TTC549 (cell line): ENCODE results near the gene KANK4.
"Not testable (repeated sequence)": the region's sequence is repeated elsewhere in the genome, so short reads cannot be mapped to it uniquely, and the experiment has no call there.

ENCODE experiments used
- FAIRE-seq: peaks from 2 replicates; lab custom pipeline; 2012; peaks lifted over from hg19 to GRCh38; lab: Jason Lieb, UNC

KANK4 gene

DNA sequence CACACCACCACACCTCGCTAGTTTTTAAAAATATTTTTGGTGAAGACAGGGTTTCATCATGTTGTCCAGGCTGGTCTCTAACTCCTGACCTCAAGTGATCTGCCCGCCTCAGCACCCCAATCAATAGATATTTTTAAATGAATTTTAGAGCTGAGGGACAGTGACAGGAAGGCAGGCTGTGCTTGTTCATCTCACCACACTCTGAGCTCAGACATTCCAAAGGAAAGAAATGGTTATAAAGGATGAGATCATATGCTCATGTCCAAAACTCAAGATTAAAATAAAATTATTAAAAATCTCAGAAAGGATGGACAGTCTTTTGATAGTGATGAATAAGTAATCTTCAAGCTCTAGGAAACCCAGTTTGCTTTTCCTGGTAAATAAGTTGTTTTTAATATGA lies 83.7 kb downstream of the KANK4 start:
- no peak for FAIRE-seq

GRCh38 chr1:62234688-62235087 lies 84.5 kb downstream of the KANK4 start:
- no peak for FAIRE-seq

GRCh38 chr1:62233926-62234450 lies 85.2 kb downstream of the KANK4 start:
- FAIRE-seq: no peak

GRCh38 chr1:62232871-62233278 lies 86.4 kb downstream of the KANK4 start:
- FAIRE-seq: no peak

DNA sequence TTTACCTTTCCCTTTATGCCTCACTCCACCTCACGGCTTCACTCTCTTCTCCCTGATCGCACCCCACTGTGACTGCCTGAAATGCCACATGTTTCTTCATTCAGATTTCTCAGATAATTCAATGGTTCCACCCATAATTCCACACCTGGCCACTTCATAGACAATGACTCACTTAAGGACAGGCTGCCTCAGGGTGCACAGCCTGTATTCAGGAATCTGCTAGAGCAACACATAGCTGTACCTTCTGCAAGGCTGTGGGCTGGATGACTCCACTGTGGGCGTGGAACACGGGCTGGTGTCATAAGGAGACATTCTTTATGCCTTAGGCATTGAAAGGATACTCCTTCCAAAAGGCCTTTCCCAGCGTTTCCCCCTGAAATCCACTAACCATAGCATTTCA lies 88.5 kb downstream of the KANK4 start:
- FAIRE-seq: no peak

DNA sequence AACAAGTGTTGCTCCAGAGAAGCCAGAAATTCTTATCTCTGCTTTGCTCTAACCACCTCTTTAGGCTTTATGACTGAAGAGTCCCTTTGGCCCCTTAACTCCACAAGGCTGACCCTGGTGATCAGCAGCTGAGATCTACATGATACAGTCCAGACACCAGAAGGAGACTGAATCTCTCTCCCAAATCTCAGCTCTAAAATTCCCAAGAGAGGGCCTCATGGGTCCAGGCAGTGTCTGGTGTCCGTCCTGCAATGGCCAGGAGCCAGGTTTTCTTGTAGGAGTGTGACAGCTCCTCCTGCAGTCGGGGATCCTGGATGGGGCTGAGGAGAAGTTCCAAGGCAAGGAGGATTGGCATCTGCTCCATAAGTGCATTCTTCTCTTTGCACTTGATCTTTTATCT lies 89.3 kb downstream of the KANK4 start:
- FAIRE-seq: no peak

- FAIRE-seq: no peak
Observed at GRCh38 chr1:62229468-62229867, 89.8 kb downstream of the KANK4 start.

GRCh38 chr1:62228883-62229187 lies 90.4 kb downstream of the KANK4 start:
- no peak for FAIRE-seq

DNA sequence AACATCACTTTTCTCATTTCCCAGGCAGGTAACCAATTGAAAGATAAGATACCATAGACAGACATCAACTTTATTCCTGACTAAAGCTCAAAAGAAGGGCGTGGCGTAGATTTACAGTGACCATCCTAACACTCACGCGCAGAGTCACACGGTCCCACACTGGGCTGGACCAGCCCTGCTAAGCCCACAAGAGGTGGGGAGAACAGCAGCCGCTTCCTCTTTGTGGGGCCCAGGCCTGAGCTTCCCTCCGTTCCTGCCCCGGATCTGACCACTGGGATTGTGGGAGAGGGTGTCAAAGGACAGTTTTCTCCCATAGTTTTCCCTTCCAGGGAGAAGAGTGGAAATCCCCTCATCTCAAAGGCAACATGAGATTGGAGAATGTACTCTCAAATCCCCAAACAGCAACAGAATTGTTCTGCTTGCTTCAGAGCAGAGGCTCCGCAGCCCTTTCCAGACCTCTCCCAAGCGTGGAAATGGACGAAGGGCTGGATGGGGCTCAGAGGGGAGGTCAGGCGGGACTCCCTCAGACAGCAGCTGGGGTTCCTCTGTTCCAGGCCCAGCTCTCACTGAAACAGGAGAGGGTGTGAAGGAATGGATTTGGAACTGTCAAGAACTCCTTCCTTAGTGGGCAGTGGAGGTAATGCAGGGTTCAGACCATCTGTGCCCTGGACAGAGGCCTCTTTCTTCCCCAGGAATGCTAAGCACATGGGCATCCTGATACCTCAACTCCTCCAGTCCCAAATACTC lies 90.9 kb downstream of the KANK4 start:
- no peak for FAIRE-seq

DNA sequence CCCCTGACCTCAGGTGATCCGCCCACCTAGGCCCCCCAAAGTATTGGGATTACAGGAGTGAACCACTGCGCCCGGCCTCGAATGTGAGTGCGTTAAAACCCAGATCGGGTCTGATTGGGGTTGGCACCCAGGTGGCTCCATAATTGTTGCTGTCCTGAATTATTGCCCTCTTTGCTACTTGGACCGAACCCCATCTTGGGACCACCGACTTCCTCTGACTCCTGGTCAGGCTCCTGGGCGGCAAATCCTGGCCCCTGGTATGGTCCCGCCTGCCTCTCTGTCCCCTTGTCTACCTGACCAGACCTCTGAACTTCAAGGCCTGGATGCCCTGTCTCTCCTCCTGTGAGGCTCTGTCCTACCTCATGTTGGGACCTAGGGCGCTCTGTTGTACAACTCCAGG lies 91.7 kb downstream of the KANK4 start:
- FAIRE-seq: no peak

DNA sequence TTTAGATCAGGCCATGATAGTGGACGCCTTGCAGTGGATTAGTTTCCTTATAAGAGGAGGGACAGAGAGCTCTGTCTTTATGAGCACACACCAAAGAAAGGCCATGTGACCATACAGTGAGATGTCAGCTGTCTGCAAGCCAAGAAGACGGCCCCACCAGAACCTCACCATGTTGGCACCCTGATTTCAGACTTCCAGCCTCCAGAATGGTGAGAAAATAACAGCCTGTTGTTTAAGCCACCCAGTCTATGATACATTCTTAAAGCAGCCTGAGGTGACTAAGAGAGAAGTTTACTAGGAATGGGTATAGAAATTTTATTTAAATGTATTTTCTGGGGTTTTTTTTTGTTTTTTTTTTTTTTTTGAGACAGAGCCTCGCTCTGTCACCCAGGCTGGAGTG lies 95.1 kb downstream of the KANK4 start:
- no peak for FAIRE-seq

GRCh38 chr1:62222321-62222720 lies 96.9 kb downstream of the KANK4 start:
- FAIRE-seq: no peak

DNA sequence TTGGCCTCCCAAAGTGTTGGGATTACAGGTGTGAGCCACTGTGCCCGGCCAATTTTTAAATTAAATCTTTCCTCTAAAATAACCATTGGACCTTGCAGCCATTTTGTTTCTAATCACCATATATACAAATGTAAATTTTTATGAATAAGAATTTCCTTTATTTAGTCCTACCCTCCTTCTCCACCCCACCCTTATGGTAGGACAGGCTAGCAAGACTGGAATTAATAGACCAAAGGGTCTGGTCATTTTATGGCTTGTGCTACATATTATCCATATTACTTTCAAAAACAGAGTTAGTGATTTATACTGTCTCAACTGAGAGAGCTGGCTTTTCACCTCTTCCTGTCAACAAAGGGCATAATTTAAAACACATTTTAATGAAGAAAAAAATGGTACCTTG lies 98.1 kb downstream of the KANK4 start:
- no peak for FAIRE-seq

GRCh38 chr1:62220456-62220855 lies 98.8 kb downstream of the KANK4 start:
- FAIRE-seq: not testable (repeated sequence)

DNA sequence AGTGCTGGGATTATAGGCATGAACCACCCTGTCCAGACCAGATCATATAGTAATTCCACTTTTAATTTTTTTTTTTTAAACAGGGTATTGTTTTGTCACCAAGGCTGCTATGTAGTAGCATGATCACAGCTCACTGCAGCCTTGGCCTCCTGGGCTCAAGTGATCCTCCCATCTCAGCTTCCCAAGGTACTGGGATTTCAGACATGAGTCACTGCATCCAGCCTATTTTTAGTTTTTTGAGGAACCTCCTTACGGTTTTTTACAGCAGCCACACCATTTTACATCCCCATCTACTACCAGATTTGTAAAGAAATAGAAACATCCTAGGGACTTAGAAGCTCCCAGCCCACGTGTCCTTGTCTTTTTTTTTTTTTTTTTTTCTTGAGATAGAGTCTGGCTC lies 100.6 kb downstream of the KANK4 start:
- FAIRE-seq: no peak

DNA sequence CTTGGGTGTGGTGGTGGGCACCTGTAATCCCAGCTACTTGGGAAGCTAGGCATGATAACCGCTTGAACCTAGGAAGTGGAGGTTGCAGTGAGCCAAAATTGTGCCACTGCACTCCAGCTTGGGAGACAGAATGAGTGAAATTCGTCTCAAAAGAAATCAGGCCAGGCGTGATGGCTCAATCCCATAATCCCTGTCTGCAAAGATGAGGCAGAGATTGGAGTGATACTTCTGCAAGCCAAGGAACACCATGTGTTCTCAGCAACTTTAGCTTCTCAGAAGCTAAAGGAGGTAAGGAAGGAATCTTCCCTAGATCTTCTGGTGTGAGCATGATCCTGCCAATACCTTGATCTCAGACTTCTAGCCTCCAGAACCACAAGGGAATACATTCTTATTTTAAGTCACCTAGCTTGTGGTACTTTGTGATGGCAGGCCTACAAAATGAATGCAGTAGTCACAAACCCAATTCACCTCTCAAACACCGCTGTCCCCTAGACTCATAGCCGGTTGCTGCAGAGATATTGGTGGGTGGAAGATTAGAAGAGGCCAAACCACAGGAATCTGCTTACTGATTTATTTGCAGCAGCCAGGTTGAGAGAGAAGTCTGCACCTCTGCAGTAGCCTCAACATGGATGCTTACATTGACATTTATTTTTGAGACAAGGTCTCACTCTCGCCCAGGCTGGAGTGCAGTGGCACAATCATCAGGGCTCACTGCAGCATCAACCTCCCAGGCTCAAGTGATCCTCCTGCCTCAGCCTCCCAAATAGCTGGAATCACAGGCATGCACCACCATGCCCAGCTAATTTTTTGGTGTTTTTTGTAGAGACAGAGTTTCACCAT lies 105.9 kb downstream of the KANK4 start:
- FAIRE-seq: no peak

- FAIRE-seq: no peak
Observed at GRCh38 chr1:62212411-62212810, 106.8 kb downstream of the KANK4 start.

- no peak for FAIRE-seq
Observed at GRCh38 chr1:62210960-62211359, 108.3 kb downstream of the KANK4 start.

- no peak for FAIRE-seq
Observed at GRCh38 chr1:62209931-62210595, 109.2 kb downstream of the KANK4 start.

GRCh38 chr1:62208970-62209369 lies 110.3 kb downstream of the KANK4 start:
- no peak for FAIRE-seq

GRCh38 chr1:62208087-62208486 lies 111.1 kb downstream of the KANK4 start:
- no peak for FAIRE-seq

DNA sequence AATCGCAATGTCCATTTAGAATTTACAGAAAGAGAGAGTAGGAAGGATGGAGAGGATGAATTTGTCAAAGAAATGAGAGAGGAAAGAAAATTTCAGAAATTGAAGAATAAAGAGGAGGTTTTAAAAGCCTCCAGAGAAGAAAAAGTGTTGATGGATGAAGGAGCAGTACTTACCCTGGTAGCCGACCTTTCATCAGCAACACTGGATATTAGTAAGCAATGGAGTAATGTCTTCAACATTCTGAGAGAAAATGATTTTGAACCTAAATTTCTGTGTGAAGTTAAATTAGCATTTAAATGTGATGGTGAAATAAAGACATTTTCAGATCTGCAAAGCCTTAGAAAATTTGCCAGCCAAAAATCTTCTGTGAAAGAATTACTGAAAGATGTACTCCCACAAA lies 112.0 kb downstream of the KANK4 start:
- FAIRE-seq: no peak

GRCh38 chr1:62198781-62199125 lies 120.5 kb downstream of the KANK4 start:
- FAIRE-seq: no peak
